Measurements from ENCODE around the gene THBS2.

Gene THBS2

GRCh38 chr6:169289619-169290339, 36.1 kb upstream of the THBS2 start:
- Histone ChIP-seq H3K4me3 (replicated peaks; ENCODE audit: insufficient read depth, low read length) (no peak overlapping the region), H3K27me3 (ENCODE audit: insufficient read depth, poor library complexity, severe bottlenecking) (no peaks in the 10 kb centered on the region), H3K27ac (replicated peaks) (no peak overlapping the region)
- no peak for DNase-seq (ENCODE audit: low read depth in 1 of 2, low spot score in 1 of 2)
- TF ChIP-seq REST (IDR thresholded peaks at IDR 0.05; ENCODE audit: insufficient replicate concordance, low read depth) (no peak), POLR2AphosphoS5 (IDR thresholded peaks at IDR 0.05; ENCODE audit: low read depth) (no peak), SPI1 (IDR thresholded peaks at IDR 0.05; ENCODE audit: borderline replicate concordance, low read depth) (no peak), CTCF (IDR thresholded peaks at IDR 0.05; ENCODE audit: insufficient read depth, low read length) (no peak)

DNA sequence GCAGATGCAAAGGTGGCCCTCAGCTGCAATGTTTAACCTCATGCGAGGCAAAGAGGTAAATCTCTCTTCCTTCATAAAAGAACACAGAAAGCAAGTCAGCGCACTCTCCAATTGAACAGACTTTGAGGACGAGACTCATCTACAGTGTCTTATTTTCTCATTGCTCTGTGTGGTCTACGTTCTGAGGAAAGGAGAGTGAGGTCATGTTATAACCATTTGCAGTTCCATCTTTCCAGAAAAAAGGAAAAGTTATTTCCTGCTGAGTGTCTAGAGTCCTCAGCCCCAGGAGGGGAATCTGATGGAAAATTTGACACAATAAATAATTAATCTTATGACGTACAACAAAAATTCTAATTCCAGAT, 35.6 kb upstream of the THBS2 start:
- no peak overlapping the region for H3K4me3 ChIP-seq (replicated peaks; ENCODE audit: insufficient read depth, low read length)
- no peak overlapping the region for H3K27ac ChIP-seq (replicated peaks)
- no peaks in the 10 kb centered on the region for H3K27me3 ChIP-seq (ENCODE audit: insufficient read depth, poor library complexity, severe bottlenecking)
- DNase-seq (ENCODE audit: low read depth in 1 of 2, low spot score in 1 of 2): no peak
- TF ChIP-seq GABPA (IDR thresholded peaks at IDR 0.05; ENCODE audit: low read depth): no peak
- no peak for TF ChIP-seq CTCF (IDR thresholded peaks at IDR 0.05; ENCODE audit: insufficient read depth, low read length)
- TF ChIP-seq SPI1 (IDR thresholded peaks at IDR 0.05; ENCODE audit: borderline replicate concordance, low read depth): no peak
- no peak for TF ChIP-seq POLR2AphosphoS5 (IDR thresholded peaks at IDR 0.05; ENCODE audit: low read depth)
- no peak for TF ChIP-seq REST (IDR thresholded peaks at IDR 0.05; ENCODE audit: insufficient replicate concordance, low read depth)

DNA sequence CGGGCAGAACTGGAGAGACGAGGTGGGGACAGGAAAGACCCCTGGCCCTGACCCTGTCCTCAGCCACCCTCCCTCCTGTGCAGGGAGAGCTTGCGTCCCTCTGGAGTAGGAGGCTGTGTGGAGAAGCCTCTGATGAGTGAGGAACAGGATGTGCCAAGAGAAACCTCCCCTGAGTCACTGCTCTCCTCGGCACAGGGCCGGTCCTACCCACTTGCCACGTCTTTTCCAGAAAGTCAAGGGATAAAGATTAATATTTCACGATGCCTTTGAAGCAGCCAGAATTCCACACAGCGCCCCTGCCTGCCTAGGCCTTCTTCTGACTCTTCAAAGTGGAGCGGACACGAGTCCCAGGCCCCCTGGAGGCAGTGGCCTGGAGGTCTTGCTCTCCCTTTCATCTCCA, 34.9 kb upstream of the THBS2 start:
- TF ChIP-seq SPI1 (IDR thresholded peaks at IDR 0.05; ENCODE audit: borderline replicate concordance, low read depth) (no peak), REST (IDR thresholded peaks at IDR 0.05; ENCODE audit: insufficient replicate concordance, low read depth) (no peak), GABPA (IDR thresholded peaks at IDR 0.05; ENCODE audit: low read depth) (no peak), CTCF (IDR thresholded peaks at IDR 0.05; ENCODE audit: insufficient read depth, low read length) (no peak), POLR2AphosphoS5 (IDR thresholded peaks at IDR 0.05; ENCODE audit: low read depth) (no peak)
- Histone ChIP-seq H3K4me3 (replicated peaks; ENCODE audit: insufficient read depth, low read length) (no peak overlapping the region), H3K27me3 (ENCODE audit: insufficient read depth, poor library complexity, severe bottlenecking) (no peaks in the 10 kb centered on the region), H3K27ac (replicated peaks) (no peak overlapping the region)
- DNase-seq (ENCODE audit: low read depth in 1 of 2, low spot score in 1 of 2): no peak

All from HL-60 (cell line).